H9 (cell line): Measurements from ENCODE around the gene CSTPP1. TPM values are rescaled to one million over a fixed set of nuclear protein-coding genes. Genes with fewer than 3 reads are reported as not detected.

Experiments
- DNase-seq: peaks from one replicate; pipeline ENCODE4 v3.0.0-alpha.2; 2017
- H2AFZ ChIP-seq: one replicate; pipeline ENCODE4 v1.6.1; 2013; ENCODE audit warnings: mild to moderate bottlenecking, low read length, control low read depth, moderate library complexity
- H2AK5ac ChIP-seq: 2 replicates; pipeline ENCODE4 v1.6.1; 2013; ENCODE audit warnings: low read length, control low read depth, mixed read lengths; ENCODE audit not compliant: insufficient read length
- H2BK120ac ChIP-seq: one replicate; pipeline ENCODE4 v1.6.1; 2013; ENCODE audit warnings: low read depth, mild to moderate bottlenecking, low read length, control low read depth, inconsistent platforms; ENCODE audit not compliant: poor library complexity, severe bottlenecking
- H2BK12ac ChIP-seq: 2 replicates; pipeline ENCODE4 v1.6.1; 2013; ENCODE audit warnings: low read length, control low read depth, mixed read lengths, low read depth; ENCODE audit not compliant: insufficient read length
- H2BK15ac ChIP-seq: 2 replicates; pipeline ENCODE4 v1.6.1; 2013; ENCODE audit warnings: low read depth, low read length, control low read depth
- H2BK20ac ChIP-seq: one replicate; pipeline ENCODE4 v1.6.1; 2013; ENCODE audit warnings: low read depth, mild to moderate bottlenecking, low read length, control low read depth, inconsistent platforms; ENCODE audit not compliant: poor library complexity, severe bottlenecking
- H2BK5ac ChIP-seq: 2 replicates; pipeline ENCODE4 v1.6.1; 2013; ENCODE audit warnings: low read length, control low read depth, mixed read lengths; ENCODE audit not compliant: insufficient read length
- H3K14ac ChIP-seq: 2 replicates; pipeline ENCODE4 v1.6.1; 2013; ENCODE audit warnings: low read length, control low read depth; ENCODE audit not compliant: insufficient read depth
- H3K18ac ChIP-seq: 2 replicates; pipeline ENCODE4 v1.6.1; 2013; ENCODE audit warnings: low read depth, mild to moderate bottlenecking, mixed read lengths, low read length, control low read depth; ENCODE audit not compliant: insufficient read length
- H3K23ac ChIP-seq: 2 replicates; pipeline ENCODE4 v1.6.1; 2013; ENCODE audit warnings: low read length, control low read depth, mixed read lengths, low read depth; ENCODE audit not compliant: insufficient read length
- H3K23me2 ChIP-seq: 2 replicates; pipeline ENCODE4 v1.6.1; 2013; ENCODE audit warnings: low read depth, mild to moderate bottlenecking, mixed read lengths, low read length, control low read depth; ENCODE audit not compliant: insufficient read length, poor library complexity, severe bottlenecking
- H3K27ac ChIP-seq: 2 replicates; pipeline ENCODE4 v1.5.1; 2013; ENCODE audit warnings: low read length, control low read depth, mixed read lengths, low read depth; ENCODE audit not compliant: insufficient read length
- H3K27me3 ChIP-seq: 2 replicates; pipeline ENCODE4 v1.6.1; 2013; ENCODE audit warnings: low read length, control low read depth, inconsistent platforms; ENCODE audit not compliant: insufficient read depth
- H3K4ac ChIP-seq: 2 replicates; pipeline ENCODE4 v1.6.1; 2013; ENCODE audit warnings: low read depth, mild to moderate bottlenecking, control low read depth, inconsistent platforms, low read length, moderate library complexity
- H3K4me1 ChIP-seq: 2 replicates; pipeline ENCODE4 v1.6.1; 2013; ENCODE audit warnings: low read length, control low read depth, inconsistent platforms; ENCODE audit not compliant: insufficient read depth
- H3K4me2 ChIP-seq: 2 replicates; pipeline ENCODE4 v1.6.1; 2013; ENCODE audit warnings: low read length, control low read depth, mixed read lengths; ENCODE audit not compliant: insufficient read length, insufficient read depth
- H3K56ac ChIP-seq: 2 replicates; pipeline ENCODE4 v1.6.1; 2013; ENCODE audit warnings: low read depth, mild to moderate bottlenecking, mixed read lengths, low read length, control low read depth; ENCODE audit not compliant: insufficient read length
- H3K79me1 ChIP-seq: 2 replicates; pipeline ENCODE4 v1.6.1; 2013; ENCODE audit warnings: low read depth, mild to moderate bottlenecking, moderate library complexity, low read length, control low read depth, inconsistent platforms; ENCODE audit not compliant: insufficient read depth, poor library complexity, severe bottlenecking
- H3K79me2 ChIP-seq: 2 replicates; pipeline ENCODE4 v1.6.1; 2013; ENCODE audit warnings: low read length, control low read depth, inconsistent platforms; ENCODE audit not compliant: insufficient read depth
- H3K9ac ChIP-seq: 2 replicates; pipeline ENCODE4 v1.6.1; 2013; ENCODE audit warnings: low read length, control low read depth, mixed read lengths; ENCODE audit not compliant: insufficient read length; ENCODE audit errors: extremely low read depth
- H3K9me3 ChIP-seq: one replicate; pipeline ENCODE4 v1.6.1; 2013; ENCODE audit warnings: low read depth, low read length, inconsistent platforms; ENCODE audit not compliant: control insufficient read depth
- H3T11ph ChIP-seq: one replicate; pipeline ENCODE4 v1.6.1; 2013; ENCODE audit warnings: mild to moderate bottlenecking, low read length, control low read depth, inconsistent platforms
- H4K20me1 ChIP-seq: one replicate; pipeline ENCODE4 v1.6.1; 2013; ENCODE audit not compliant: control insufficient read depth, insufficient read length, insufficient read depth
- H4K5ac ChIP-seq: 2 replicates; pipeline ENCODE4 v1.6.1; 2013; ENCODE audit warnings: low read depth, mild to moderate bottlenecking, mixed read lengths, low read length, control low read depth; ENCODE audit not compliant: insufficient read length
- H4K8ac ChIP-seq: replicated peaks from 2 replicates; pipeline ENCODE4 v1.6.1; 2013; ENCODE audit warnings: low read length, control low read depth, mixed read lengths, low read depth; ENCODE audit not compliant: insufficient read length
- H4K91ac ChIP-seq: 2 replicates; pipeline ENCODE4 v1.6.1; 2013; ENCODE audit warnings: low read depth, mild to moderate bottlenecking, moderate library complexity, mixed read lengths, low read length, control low read depth; ENCODE audit not compliant: insufficient read length
- H3K27ac Mint-ChIP-seq, 3 experiments: 2 replicates in 2 of 3; 3 replicates in 1 of 3; pipeline ENCODE4 v1.8.0; 2020 to 2021; ENCODE audit warnings: mixed read lengths in 3 of 3, mild to moderate bottlenecking in 1 of 3, moderate library complexity in 1 of 3
- H3K27me3 Mint-ChIP-seq: 2 replicates; pipeline ENCODE4 v1.8.0; 2021; ENCODE audit warnings: low read depth, mild to moderate bottlenecking, moderate library complexity, mixed read lengths
- H3K36me3 Mint-ChIP-seq, 3 experiments: 2 replicates in 2 of 3; 3 replicates in 1 of 3; pipeline ENCODE4 v1.8.0; 2020 to 2021; ENCODE audit warnings: low read depth in 3 of 3, mixed read lengths in 3 of 3; ENCODE audit not compliant: insufficient read depth in 1 of 3
- H3K4me1 Mint-ChIP-seq, 2 experiments: 2 replicates each; pipeline ENCODE4 v1.8.0; 2020; ENCODE audit warnings: mixed read lengths in 2 of 2
- H3K4me3 Mint-ChIP-seq, 2 experiments: 2 replicates in 1 of 2; 3 replicates in 1 of 2; pipeline ENCODE4 v1.8.0; 2020 to 2021; ENCODE audit warnings: mild to moderate bottlenecking in 2 of 2, mixed read lengths in 2 of 2, moderate library complexity in 1 of 2
- H3K9me3 Mint-ChIP-seq, 2 experiments: 2 replicates in 1 of 2; 3 replicates in 1 of 2; pipeline ENCODE4 v1.8.0; 2020; ENCODE audit warnings: mild to moderate bottlenecking in 2 of 2, mixed read lengths in 2 of 2, moderate library complexity in 1 of 2
- CTCF ChIP-seq: fragments of 200-600 bp; sonication (generic); conservative IDR thresholded peaks from 3 replicates; pipeline ENCODE4 v1.8.0; 2021; ENCODE audit warnings: antibody characterized with exemption, mild to moderate bottlenecking
- WGBS: extraction: QIAGEN DNeasy Blood & Tissue Kit; methylation state at CpG from one replicate; pipeline ENCODE4 v1.1.7; 2013; ENCODE audit warnings: missing lambda C conversion rate, low lambda C conversion rate, mixed read lengths; ENCODE audit not compliant: insufficient read length; ENCODE audit errors: extremely low coverage; 5-methylcytosine and 5-hydroxymethylcytosine counted together
- total RNA-seq: library from RNA; stranded (reverse); gene quantifications from 2 replicates; pipeline ENCODE4 v1.2.1, GENCODE V29; 2021

The CSTPP1 gene
- total RNA-seq, 1 experiment from 2014 or later = 21.2 TPM

- Histone ChIP-seq H3K79me2 (no peaks in the 10 kb centered on the region), H2BK15ac (no peak overlapping the region), H2BK5ac (no peak overlapping the region), H2AFZ (no peak overlapping the region), H3K79me1 (no peaks in the 10 kb centered on the region), H2BK20ac (no peak overlapping the region), H2BK120ac (no peak overlapping the region), H3K27me3 (no peaks in the 10 kb centered on the region), H3K18ac (no peak overlapping the region), H3K23me2 (no peaks in the 10 kb centered on the region), H3K56ac (no peak overlapping the region), H2BK12ac (no peak overlapping the region), H4K5ac (no peak overlapping the region), H4K8ac (no peak overlapping the region), H3K27ac (no peak overlapping the region), H3K14ac (no peak overlapping the region), H4K91ac (no peak overlapping the region), H3K23ac (no peak overlapping the region), H3K4me1 (no peaks in the 10 kb centered on the region), H3T11ph (no peak overlapping the region), H3K4me2 (no peak overlapping the region), H3K9ac (no peak overlapping the region), H3K9me3 (no peaks in the 10 kb centered on the region), H4K20me1 (no peaks in the 10 kb centered on the region), H2AK5ac (no peak overlapping the region), H3K4ac (no peak overlapping the region)
- no peak for DNase-seq
- no peak for TF ChIP-seq CTCF
- H3K9me3 Mint-ChIP-seq = no peaks in the 10 kb centered on the region; a peak in 1 of 5 replicates
- H3K4me3 Mint-ChIP-seq = no peak overlapping the region
- no peaks in the 10 kb centered on the region for H3K27me3 Mint-ChIP-seq
- H3K36me3 Mint-ChIP-seq = no peaks in the 10 kb centered on the region
- no CpG with 5 or more reads among the region's 3 CpGs for WGBS
- peaks cover 13 to 17% of the 10 kb centered on the region in 2 experiments for H3K4me1 Mint-ChIP-seq
- no peak overlapping the region for H3K27ac Mint-ChIP-seq
Measured at GRCh38 chr11:47003180-47003877, 66.8 kb downstream of the CSTPP1 start.
